NT2/D1 (cell line): ENCODE measurements around the gene RRAGB.
"Not testable (repeated sequence)": the region's sequence is repeated elsewhere in the genome, so short reads cannot be mapped to it uniquely, and the experiment has no call there.

Experiments used
- DNase-seq: peaks from one replicate; pipeline ENCODE4 v3.0.0-alpha.2; 2011; ENCODE audit warnings: low read depth, low spot score
- H3K27me3 ChIP-seq: 2 replicates; pipeline ENCODE4 v1.6.0; 2011; ENCODE audit warnings: mild to moderate bottlenecking; ENCODE audit not compliant: insufficient read length, insufficient read depth
- H3K36me3 ChIP-seq: 2 replicates; pipeline ENCODE4 v1.6.1; 2011; ENCODE audit warnings: mild to moderate bottlenecking, low read length, mixed read lengths; ENCODE audit not compliant: insufficient read depth, insufficient read length
- H3K4me1 ChIP-seq: 2 replicates; pipeline ENCODE4 v1.5.1; 2011; ENCODE audit not compliant: insufficient read depth, insufficient read length
- H3K4me3 ChIP-seq: 2 replicates; pipeline ENCODE4 v1.5.1; 2011; ENCODE audit warnings: low read depth; ENCODE audit not compliant: insufficient read length
- H3K9ac ChIP-seq: 2 replicates; pipeline ENCODE4 v1.6.0; 2011; ENCODE audit warnings: low read depth; ENCODE audit not compliant: insufficient read length
- H3K9me3 ChIP-seq: 2 replicates; pipeline ENCODE4 v1.5.1; 2011; ENCODE audit warnings: mild to moderate bottlenecking, low read length; ENCODE audit not compliant: insufficient read depth
- SUZ12 ChIP-seq: IDR thresholded peaks from 2 replicates; pipeline ENCODE4 v1.6.1; 2011; ENCODE audit not compliant: insufficient read length, insufficient read depth; ENCODE audit errors: extremely low read depth
- YY1 ChIP-seq: IDR thresholded peaks from 2 replicates; pipeline ENCODE4 v1.6.1; 2011; ENCODE audit not compliant: insufficient read length, insufficient read depth
- ZNF274 ChIP-seq: IDR thresholded peaks from 2 replicates; pipeline ENCODE4 v1.6.1; 2011; ENCODE audit warnings: mild to moderate bottlenecking, low read depth, low read length

The RRAGB gene

GRCh38 chrX:55742649-55743048, 25.1 kb downstream of the RRAGB start:
- H3K9me3 ChIP-seq: peaks cover 6% of the 10 kb centered on the region; the same call in 1 of the 2 replicates
- no peak for DNase-seq

GRCh38 chrX:55748463-55748862, 30.9 kb downstream of the RRAGB start:
- not testable (repeated sequence) for H3K4me3 ChIP-seq, H3K9me3 ChIP-seq, DNase-seq, H3K27me3 ChIP-seq, H3K4me1 ChIP-seq, H3K9ac ChIP-seq
- H3K36me3 ChIP-seq: peaks cover 39% of the 10 kb centered on the region

More at GRCh38 chrX:55742649-55743048, 25.1 kb downstream of the RRAGB start:
- Histone ChIP-seq H3K4me3 (no peak overlapping the region), H3K27me3 (no peaks in the 10 kb centered on the region), H3K4me1 (no peaks in the 10 kb centered on the region), H3K36me3 (peaks cover 61% of the 10 kb centered on the region), H3K9ac (no peak overlapping the region)
- TF ChIP-seq YY1: no peak
- no peak for TF ChIP-seq SUZ12
- TF ChIP-seq ZNF274: no peak

- Histone ChIP-seq H3K4me1 (no peaks in the 10 kb centered on the region), H3K27me3 (no peaks in the 10 kb centered on the region), H3K9me3 (peaks cover 6% of the 10 kb centered on the region; the same call in 1 of the 2 replicates), H3K4me3 (no peak overlapping the region), H3K9ac (no peak overlapping the region), H3K36me3 (peaks cover 48% of the 10 kb centered on the region)
- no peak for DNase-seq
- TF ChIP-seq ZNF274: no peak
- TF ChIP-seq YY1: no peak
- TF ChIP-seq SUZ12: no peak
Measured at GRCh38 chrX:55750256-55750655, 32.7 kb downstream of the RRAGB start.

GRCh38 chrX:55754861-55755294, 37.3 kb downstream of the RRAGB start:
- DNase-seq: no peak
- H3K36me3 ChIP-seq: peaks cover 53% of the 10 kb centered on the region
- H3K9ac ChIP-seq: no peak overlapping the region
- no peak overlapping the region for H3K4me3 ChIP-seq
- TF ChIP-seq ZNF274: no peak
- H3K4me1 ChIP-seq: no peaks in the 10 kb centered on the region
- no peaks in the 10 kb centered on the region for H3K27me3 ChIP-seq
- no peaks in the 10 kb centered on the region for H3K9me3 ChIP-seq

GRCh38 chrX:55758033-55758432, 40.5 kb downstream of the RRAGB start:
- H3K27me3 ChIP-seq: no peaks in the 10 kb centered on the region
- no peak overlapping the region for H3K9ac ChIP-seq
- no peaks in the 10 kb centered on the region for H3K9me3 ChIP-seq
- H3K36me3 ChIP-seq: peaks cover 45% of the 10 kb centered on the region
- no peak for DNase-seq
- no peaks in the 10 kb centered on the region for H3K4me1 ChIP-seq
- H3K4me3 ChIP-seq: no peak overlapping the region
- TF ChIP-seq SUZ12 (no peak), ZNF274 (no peak), YY1 (no peak)

- H3K36me3 ChIP-seq: peaks cover 33% of the 10 kb centered on the region
- H3K9me3 ChIP-seq: no peaks in the 10 kb centered on the region
- no peak overlapping the region for H3K9ac ChIP-seq
- TF ChIP-seq ZNF274: no peak
- no peak for TF ChIP-seq SUZ12
- TF ChIP-seq YY1: no peak
- DNase-seq: no peak
- H3K4me1 ChIP-seq: no peaks in the 10 kb centered on the region
- H3K4me3 ChIP-seq: no peak overlapping the region
- no peaks in the 10 kb centered on the region for H3K27me3 ChIP-seq
Measured at GRCh38 chrX:55759478-55759877, 41.9 kb downstream of the RRAGB start.

- H3K4me3 ChIP-seq: no peak overlapping the region
- no peaks in the 10 kb centered on the region for H3K36me3 ChIP-seq
- H3K9me3 ChIP-seq: no peaks in the 10 kb centered on the region
- no peak for DNase-seq
- H3K4me1 ChIP-seq: no peaks in the 10 kb centered on the region
- H3K9ac ChIP-seq: no peak overlapping the region
- no peaks in the 10 kb centered on the region for H3K27me3 ChIP-seq
- TF ChIP-seq ZNF274 (no peak), YY1 (no peak), SUZ12 (no peak)
Measured at GRCh38 chrX:55767100-55767499, 49.6 kb downstream of the RRAGB start.

GRCh38 chrX:55774419-55774818, 56.9 kb downstream of the RRAGB start:
- not testable (repeated sequence) for H3K9me3 ChIP-seq, H3K36me3 ChIP-seq, H3K4me1 ChIP-seq, H3K27me3 ChIP-seq, H3K4me3 ChIP-seq, H3K9ac ChIP-seq
- peak; percentile 13 for DNase-seq
